ENCODE data around the gene CABP2. TPM values are rescaled to one million over a fixed set of nuclear protein-coding genes. Genes with fewer than 3 reads are reported as not detected.

Gene CABP2
- total RNA-seq, 1 experiment from 2014 or later: not detected

- CTCF ChIA-PET: interaction anchor here (0.6 kb wide), 1 partner anchor 107 kb away, joined by 4 read pairs; the partner anchor contains the start of gene PPP1CA
- H3K27ac ChIP-seq (ENCODE audit: low read depth, low read length, poor library complexity, severe bottlenecking): peak overlapping the region; percentile 92
- BruUV-seq (replicated peaks): no TSS peak
Observed at GRCh38 chr11:67508486-67509121, 14.6 kb downstream of the CABP2 start.

GRCh38 chr11:67507864-67508485, 15.3 kb downstream of the CABP2 start, which contains the start of gene CDK2AP2:
Gene CDK2AP2 (minus strand): TSS chr11:67508162. CDS start chr11:67508082, 80 bp downstream.
- DNase-seq (ENCODE audit: low spot score): peak; percentile 100
- no TSS peak for BruUV-seq (replicated peaks)
- H3K4me1 ChIP-seq (ENCODE audit: insufficient read depth, low read length, poor library complexity, severe bottlenecking): peaks cover 34% of the 10 kb centered on the region
- peak within 1 kb of the TSS; percentile 70 for H3K4me3 ChIP-seq (ENCODE audit: low read depth, low read length, poor library complexity, severe bottlenecking)
- H3K36me3 ChIP-seq (ENCODE audit: insufficient read depth, low read length, poor library complexity, severe bottlenecking): no peaks in the 10 kb centered on the region
- POLR2A ChIA-PET (ENCODE audit: low non-redundant PET): no interaction called here
- no peaks in the 10 kb centered on the region for H3K9me3 ChIP-seq (ENCODE audit: low read depth, low read length, poor library complexity, severe bottlenecking)
- CTCF ChIA-PET: interaction anchor here (0.6 kb wide), 1 partner anchor 106 kb away, joined by 4 read pairs; the partner anchor contains the start of gene PPP1CA
- H3K27me3 ChIP-seq (replicated peaks; ENCODE audit: insufficient read depth, low read depth, low read length, poor library complexity): no peaks in the 10 kb centered on the region
- TF ChIP-seq EZH2 (IDR thresholded peaks at IDR 0.05; ENCODE audit: borderline replicate concordance, low read depth, low read length, poor library complexity, severe bottlenecking): no peak
- TF ChIP-seq, protein P1, sequence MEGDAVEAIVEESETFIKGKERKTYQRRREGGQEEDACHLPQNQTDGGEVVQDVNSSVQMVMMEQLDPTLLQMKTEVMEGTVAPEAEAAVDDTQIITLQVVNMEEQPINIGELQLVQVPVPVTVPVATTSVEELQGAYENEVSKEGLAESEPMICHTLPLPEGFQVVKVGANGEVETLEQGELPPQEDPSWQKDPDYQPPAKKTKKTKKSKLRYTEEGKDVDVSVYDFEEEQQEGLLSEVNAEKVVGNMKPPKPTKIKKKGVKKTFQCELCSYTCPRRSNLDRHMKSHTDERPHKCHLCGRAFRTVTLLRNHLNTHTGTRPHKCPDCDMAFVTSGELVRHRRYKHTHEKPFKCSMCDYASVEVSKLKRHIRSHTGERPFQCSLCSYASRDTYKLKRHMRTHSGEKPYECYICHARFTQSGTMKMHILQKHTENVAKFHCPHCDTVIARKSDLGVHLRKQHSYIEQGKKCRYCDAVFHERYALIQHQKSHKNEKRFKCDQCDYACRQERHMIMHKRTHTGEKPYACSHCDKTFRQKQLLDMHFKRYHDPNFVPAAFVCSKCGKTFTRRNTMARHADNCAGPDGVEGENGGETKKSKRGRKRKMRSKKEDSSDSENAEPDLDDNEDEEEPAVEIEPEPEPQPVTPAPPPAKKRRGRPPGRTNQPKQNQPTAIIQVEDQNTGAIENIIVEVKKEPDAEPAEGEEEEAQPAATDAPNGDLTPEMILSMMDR (conservative IDR thresholded peaks at IDR 0.05; ENCODE audit: low read depth, low read length): no peak
- H3K27ac ChIP-seq (ENCODE audit: low read depth, low read length, poor library complexity, severe bottlenecking): peak within 1 kb of the TSS; percentile 92
- intact Hi-C loops (cut with micrococcal nuclease; ENCODE audit: unreplicated experiment): loop anchor here (5.0 kb wide), 2 partner anchors 116 to 156 kb away; partner anchors contain the start of genes POLD4 and RAD9A

More at GRCh38 chr11:67508486-67509121, 14.6 kb downstream of the CABP2 start:
- TF ChIP-seq, protein P1 (conservative IDR thresholded peaks at IDR 0.05; ENCODE audit: low read depth, low read length): no peak
- TF ChIP-seq EZH2 (IDR thresholded peaks at IDR 0.05; ENCODE audit: borderline replicate concordance, low read depth, low read length, poor library complexity, severe bottlenecking): no peak
- Histone ChIP-seq H3K4me1 (ENCODE audit: insufficient read depth, low read length, poor library complexity, severe bottlenecking) (peaks cover 32% of the 10 kb centered on the region), H3K27me3 (replicated peaks; ENCODE audit: insufficient read depth, low read depth, low read length, poor library complexity) (no peaks in the 10 kb centered on the region), H3K4me3 (ENCODE audit: low read depth, low read length, poor library complexity, severe bottlenecking) (peak overlapping the region; percentile 70), H3K36me3 (ENCODE audit: insufficient read depth, low read length, poor library complexity, severe bottlenecking) (no peaks in the 10 kb centered on the region), H3K9me3 (ENCODE audit: low read depth, low read length, poor library complexity, severe bottlenecking) (no peaks in the 10 kb centered on the region)
- DNase-seq (ENCODE audit: low spot score): peak; percentile 99
- intact Hi-C loops (cut with micrococcal nuclease; ENCODE audit: unreplicated experiment): loop anchor here (5.0 kb wide), 2 partner anchors 116 to 156 kb away; partner anchors contain the start of genes POLD4 and RAD9A
- POLR2A ChIA-PET (ENCODE audit: low non-redundant PET): no interaction called here

GRCh38 chr11:67507242-67507863, 15.9 kb downstream of the CABP2 start:
- H3K27me3 ChIP-seq (replicated peaks; ENCODE audit: insufficient read depth, low read depth, low read length, poor library complexity): no peaks in the 10 kb centered on the region
- H3K9me3 ChIP-seq (ENCODE audit: low read depth, low read length, poor library complexity, severe bottlenecking): no peaks in the 10 kb centered on the region
- BruUV-seq (replicated peaks): TSS peak; percentile 87
- no peaks in the 10 kb centered on the region for H3K36me3 ChIP-seq (ENCODE audit: insufficient read depth, low read length, poor library complexity, severe bottlenecking)
- CTCF ChIA-PET: no interaction called here
- H3K4me1 ChIP-seq (ENCODE audit: insufficient read depth, low read length, poor library complexity, severe bottlenecking): peaks cover 34% of the 10 kb centered on the region
- intact Hi-C loops (cut with micrococcal nuclease; ENCODE audit: unreplicated experiment): loop anchor here (5.0 kb wide), 2 partner anchors 115 to 155 kb away; partner anchors contain the start of genes POLD4 and RAD9A
- POLR2A ChIA-PET (ENCODE audit: low non-redundant PET): no interaction called here
- no peak for DNase-seq (ENCODE audit: low spot score)
- H3K27ac ChIP-seq (ENCODE audit: low read depth, low read length, poor library complexity, severe bottlenecking): peak overlapping the region; percentile 92
- TF ChIP-seq, protein P1 (conservative IDR thresholded peaks at IDR 0.05; ENCODE audit: low read depth, low read length): no peak
- TF ChIP-seq EZH2 (IDR thresholded peaks at IDR 0.05; ENCODE audit: borderline replicate concordance, low read depth, low read length, poor library complexity, severe bottlenecking): no peak
- peak overlapping the region; percentile 70 for H3K4me3 ChIP-seq (ENCODE audit: low read depth, low read length, poor library complexity, severe bottlenecking)
